CD4-positive, alpha-beta T cell (primary cell): ENCODE measurements around the gene C6orf141. TPM values are rescaled to one million over a fixed set of nuclear protein-coding genes. Genes with fewer than 3 reads are reported as not detected.

Experiments used
- ATAC-seq: fragments of 200-7000 bp; cut with Tn5 transposase; one replicate; pipeline ENCODE4 v1.10.0; 2022; ENCODE audit warnings: mild to moderate bottlenecking; ENCODE audit not compliant: poor library complexity
- CTCF ChIA-PET: fragments of 350-600 bp; sonication (Branson Sonifier 250); formaldehyde crosslinking; loops from one replicate; lab custom pipeline; 2021; ENCODE audit warnings: antibody characterized with exemption, inconsistent platforms; lab: Charles Lee
- POLR2A ChIA-PET: fragments of 350-600 bp; sonication (Branson Sonifier 250); formaldehyde crosslinking; loops from one replicate; lab custom pipeline; 2021; ENCODE audit warnings: antibody characterized with exemption, inconsistent platforms; lab: Charles Lee
- DNase-seq, 14 experiments: peaks; one replicate each; pipeline ENCODE4 v3.0.0-alpha.2; 2013 to 2020; ENCODE audit warnings: mixed read lengths in 2 of 14
- H3K27ac ChIP-seq, 2 donors: one replicate each; pipeline versions ENCODE4 v1.5.1 to v1.7.0; 2013; ENCODE audit warnings: low read length in 2 of 2, low read depth in 1 of 2, mild to moderate bottlenecking in 1 of 2
- H3K27me3 ChIP-seq, 2 experiments: 1 replicate in 1 of 2; 2 replicates in 1 of 2; pipeline versions ENCODE4 v1.6.1 to v1.7.0; 2013; ENCODE audit warnings: low read length in 2 of 2, control low read depth in 1 of 2, mild to moderate bottlenecking in 1 of 2, moderate library complexity in 1 of 2; ENCODE audit not compliant: insufficient read depth in 2 of 2, control insufficient read depth in 1 of 2
- H3K36me3 ChIP-seq: one replicate; pipeline ENCODE4 v1.6.1; 2013; ENCODE audit warnings: low read length, control low read depth; ENCODE audit not compliant: insufficient read depth
- H3K4me1 ChIP-seq: one replicate; pipeline ENCODE4 v1.6.1; 2013; ENCODE audit warnings: low read length, control low read depth; ENCODE audit not compliant: insufficient read depth
- H3K4me3 ChIP-seq: one replicate; pipeline ENCODE4 v1.5.1; 2013; ENCODE audit warnings: mild to moderate bottlenecking, low read length, moderate library complexity
- H3K9me3 ChIP-seq, 2 experiments: 1 replicate in 1 of 2; 2 replicates in 1 of 2; pipeline versions ENCODE4 v1.6.1 to v1.7.0; 2013; ENCODE audit warnings: low read length in 2 of 2, mild to moderate bottlenecking in 2 of 2, control low read depth in 1 of 2, moderate library complexity in 1 of 2; ENCODE audit not compliant: control insufficient read depth in 1 of 2, insufficient read depth in 1 of 2
- H3K27ac Mint-ChIP-seq: one replicate; pipeline ENCODE4 v1.8.0; 2020; ENCODE audit warnings: mixed read lengths
- H3K27me3 Mint-ChIP-seq: one replicate; pipeline ENCODE4 v1.8.0; 2021; ENCODE audit warnings: mixed read lengths
- H3K36me3 Mint-ChIP-seq: one replicate; pipeline ENCODE4 v1.8.0; 2021; ENCODE audit warnings: low read depth, mixed read lengths
- H3K4me1 Mint-ChIP-seq: one replicate; pipeline ENCODE4 v1.8.0; 2021; ENCODE audit warnings: low read depth, mixed read lengths
- H3K4me3 Mint-ChIP-seq: one replicate; pipeline ENCODE4 v1.8.0; 2020; ENCODE audit warnings: mild to moderate bottlenecking, mixed read lengths
- H3K9me3 Mint-ChIP-seq: one replicate; pipeline ENCODE4 v1.8.0; 2020; ENCODE audit warnings: mixed read lengths
- intact Hi-C, 2 experiments: fragments of 100-400 bp; cut with DNase I in 1 of 2; cut with micrococcal nuclease in 1 of 2; formaldehyde crosslinking; loops; one replicate each; pipeline versions ENCODE4 v1.15.1 to v1.9.0; 2023 to 2025; cut with DNase I, micrococcal nuclease
- total RNA-seq, 174 experiments: library from RNA in 2 of 174; stranded (reverse) in 2 of 174; gene quantifications; one replicate each; pipeline ENCODE4 v1.2.3 and lab custom pipeline; 2021 to 2026
- TF ChIP-seq, protein P1 (sequence below): fragments of 200-600 bp; IDR thresholded peaks from one replicate; pipeline ENCODE4 v1.8.0; 2022; ENCODE audit warnings: antibody characterized with exemption, mild to moderate bottlenecking

The C6orf141 gene
- total RNA-seq, 2 experiments from 2014 or later: not detected

DNA sequence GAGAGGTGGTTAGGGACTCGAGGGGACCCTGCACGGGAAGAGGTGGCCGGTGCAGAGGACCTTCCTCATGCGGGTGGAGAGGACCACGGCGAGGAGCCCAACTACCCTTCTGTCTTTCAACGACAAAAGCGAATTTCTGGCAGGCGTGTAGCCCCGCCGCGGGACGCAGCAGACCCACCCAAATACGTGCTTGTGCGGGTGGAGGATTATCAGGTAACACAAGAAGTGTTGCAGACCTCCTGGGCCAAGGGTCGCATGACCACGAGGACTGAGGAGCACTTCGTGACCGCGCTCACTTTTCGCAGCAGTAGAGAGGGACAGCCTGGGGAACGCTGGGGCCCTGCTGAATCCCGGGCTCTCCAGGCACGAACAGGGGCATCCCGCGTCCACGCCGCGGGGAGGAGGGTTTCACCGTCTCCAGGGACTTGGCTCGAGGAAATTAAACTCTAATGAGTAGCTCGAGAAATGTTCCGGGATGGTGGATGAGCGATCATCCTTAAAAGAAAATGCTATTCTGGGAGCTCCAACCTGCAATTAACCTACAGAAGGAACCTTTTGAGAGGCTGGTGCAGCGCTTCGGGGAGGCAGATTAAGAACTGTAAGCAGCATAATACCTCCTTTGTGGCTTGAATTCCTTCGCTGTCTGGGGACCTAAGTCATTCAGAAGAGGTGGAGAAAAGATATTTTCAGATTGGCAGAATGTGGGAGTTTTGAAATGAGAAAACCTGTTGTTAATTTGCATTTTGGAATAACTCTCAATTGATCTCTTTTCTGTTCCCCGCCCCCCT lies 804 bp downstream of the C6orf141 start:
- ChIA-PET POLR2A (no interaction called here), CTCF (interaction anchor here (1.2 kb wide), 1 partner anchor 8 kb away, joined by 3 read pairs; no protein-coding TSS in a partner anchor)
- Histone ChIP-seq H3K36me3 (no peaks in the 10 kb centered on the region), H3K27me3 (peaks cover 22 to 27% of the 10 kb centered on the region in 2 experiments), H3K4me1 (peaks cover 15% of the 10 kb centered on the region), H3K4me3 (peak overlapping the region; percentile 40), H3K27ac (no peak overlapping the region), H3K9me3 (peaks cover 0 to 10% of the 10 kb centered on the region in 2 experiments)
- ATAC-seq: no peak
- peaks cover 17% of the 10 kb centered on the region for H3K4me1 Mint-ChIP-seq
- TF ChIP-seq, protein P1, sequence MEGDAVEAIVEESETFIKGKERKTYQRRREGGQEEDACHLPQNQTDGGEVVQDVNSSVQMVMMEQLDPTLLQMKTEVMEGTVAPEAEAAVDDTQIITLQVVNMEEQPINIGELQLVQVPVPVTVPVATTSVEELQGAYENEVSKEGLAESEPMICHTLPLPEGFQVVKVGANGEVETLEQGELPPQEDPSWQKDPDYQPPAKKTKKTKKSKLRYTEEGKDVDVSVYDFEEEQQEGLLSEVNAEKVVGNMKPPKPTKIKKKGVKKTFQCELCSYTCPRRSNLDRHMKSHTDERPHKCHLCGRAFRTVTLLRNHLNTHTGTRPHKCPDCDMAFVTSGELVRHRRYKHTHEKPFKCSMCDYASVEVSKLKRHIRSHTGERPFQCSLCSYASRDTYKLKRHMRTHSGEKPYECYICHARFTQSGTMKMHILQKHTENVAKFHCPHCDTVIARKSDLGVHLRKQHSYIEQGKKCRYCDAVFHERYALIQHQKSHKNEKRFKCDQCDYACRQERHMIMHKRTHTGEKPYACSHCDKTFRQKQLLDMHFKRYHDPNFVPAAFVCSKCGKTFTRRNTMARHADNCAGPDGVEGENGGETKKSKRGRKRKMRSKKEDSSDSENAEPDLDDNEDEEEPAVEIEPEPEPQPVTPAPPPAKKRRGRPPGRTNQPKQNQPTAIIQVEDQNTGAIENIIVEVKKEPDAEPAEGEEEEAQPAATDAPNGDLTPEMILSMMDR: no peak
- H3K9me3 Mint-ChIP-seq: no peaks in the 10 kb centered on the region
- no peak for DNase-seq
- no peaks in the 10 kb centered on the region for H3K36me3 Mint-ChIP-seq
- peak overlapping the region; percentile 74 for H3K4me3 Mint-ChIP-seq
- intact Hi-C loops: no loop called here
- H3K27ac Mint-ChIP-seq: no peak overlapping the region
- H3K27me3 Mint-ChIP-seq: peaks cover 50% of the 10 kb centered on the region

DNA sequence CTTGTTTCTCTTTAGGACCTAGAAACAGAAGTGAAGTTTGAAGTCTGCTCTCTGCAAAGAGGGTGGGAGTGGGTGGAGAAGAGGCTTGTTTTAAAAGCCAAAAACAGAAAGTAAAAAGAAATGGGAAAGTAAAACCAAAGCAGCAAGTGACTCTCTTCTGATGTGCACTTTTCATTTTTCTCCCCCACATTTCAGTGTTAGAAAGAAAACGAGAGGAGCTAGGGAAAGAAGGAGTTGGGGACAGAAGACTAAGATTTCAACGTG lies 1.3 kb downstream of the C6orf141 start:
- Mint-ChIP-seq H3K4me1 (peaks cover 17% of the 10 kb centered on the region), H3K4me3 (peak overlapping the region; percentile 74), H3K9me3 (no peaks in the 10 kb centered on the region), H3K27ac (no peak overlapping the region), H3K36me3 (no peaks in the 10 kb centered on the region), H3K27me3 (peaks cover 44% of the 10 kb centered on the region)
- H3K36me3 ChIP-seq: no peaks in the 10 kb centered on the region
- intact Hi-C loops: no loop called here
- peaks cover 15% of the 10 kb centered on the region for H3K4me1 ChIP-seq
- H3K27ac ChIP-seq: no peak overlapping the region
- ATAC-seq: no peak
- TF ChIP-seq, protein P1: no peak
- H3K9me3 ChIP-seq: peaks cover 0 to 10% of the 10 kb centered on the region in 2 experiments
- ChIA-PET CTCF (interaction anchor here (1.2 kb wide), 1 partner anchor 8 kb away, joined by 3 read pairs; no protein-coding TSS in a partner anchor), POLR2A (no interaction called here)
- no peak overlapping the region for H3K4me3 ChIP-seq
- DNase-seq: no peak
- H3K27me3 ChIP-seq: peaks cover 19 to 27% of the 10 kb centered on the region in 2 experiments

DNA sequence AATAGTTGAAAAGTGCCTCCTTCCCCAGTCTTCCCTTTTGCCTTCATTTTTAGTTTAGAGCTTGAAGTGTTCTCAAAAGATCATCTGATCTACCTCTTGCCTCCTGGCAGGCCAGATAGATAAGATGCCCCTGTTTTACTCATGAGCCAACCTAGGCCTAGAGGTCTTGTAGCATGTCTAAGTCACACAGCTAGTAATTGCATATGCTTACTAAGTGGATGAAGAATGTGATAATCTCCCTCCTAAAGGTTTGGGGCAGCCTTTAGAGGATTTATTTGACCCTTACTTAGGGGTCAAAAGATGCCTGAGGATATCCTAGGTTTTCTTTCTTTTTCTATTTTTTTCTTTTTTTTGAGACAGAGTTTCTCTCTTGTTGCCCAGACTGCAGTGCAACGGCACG lies 2.1 kb downstream of the C6orf141 start:
- Mint-ChIP-seq H3K9me3 (no peaks in the 10 kb centered on the region), H3K27ac (no peak overlapping the region), H3K4me3 (peak overlapping the region; percentile 54), H3K27me3 (peaks cover 38% of the 10 kb centered on the region), H3K4me1 (peaks cover 17% of the 10 kb centered on the region), H3K36me3 (no peaks in the 10 kb centered on the region)
- H3K27me3 ChIP-seq: peaks cover 19 to 27% of the 10 kb centered on the region in 2 experiments
- H3K4me3 ChIP-seq: no peak overlapping the region
- ATAC-seq: no peak
- no peak for DNase-seq
- peaks cover 0 to 10% of the 10 kb centered on the region in 2 experiments for H3K9me3 ChIP-seq
- TF ChIP-seq, protein P1: no peak
- no peaks in the 10 kb centered on the region for H3K36me3 ChIP-seq
- POLR2A ChIA-PET: no interaction called here
- H3K4me1 ChIP-seq: peaks cover 15% of the 10 kb centered on the region
- H3K27ac ChIP-seq: no peak overlapping the region
- intact Hi-C loops: no loop called here
- CTCF ChIA-PET: interaction anchor here (1.2 kb wide), 1 partner anchor 9 kb away, joined by 3 read pairs; no protein-coding TSS in a partner anchor
